ENCODE results near the gene EXOSC6.
"Not testable (repeated sequence)": the region's sequence is repeated elsewhere in the genome, so short reads cannot be mapped to it uniquely, and the experiment has no call there.

Gene EXOSC6

DNA sequence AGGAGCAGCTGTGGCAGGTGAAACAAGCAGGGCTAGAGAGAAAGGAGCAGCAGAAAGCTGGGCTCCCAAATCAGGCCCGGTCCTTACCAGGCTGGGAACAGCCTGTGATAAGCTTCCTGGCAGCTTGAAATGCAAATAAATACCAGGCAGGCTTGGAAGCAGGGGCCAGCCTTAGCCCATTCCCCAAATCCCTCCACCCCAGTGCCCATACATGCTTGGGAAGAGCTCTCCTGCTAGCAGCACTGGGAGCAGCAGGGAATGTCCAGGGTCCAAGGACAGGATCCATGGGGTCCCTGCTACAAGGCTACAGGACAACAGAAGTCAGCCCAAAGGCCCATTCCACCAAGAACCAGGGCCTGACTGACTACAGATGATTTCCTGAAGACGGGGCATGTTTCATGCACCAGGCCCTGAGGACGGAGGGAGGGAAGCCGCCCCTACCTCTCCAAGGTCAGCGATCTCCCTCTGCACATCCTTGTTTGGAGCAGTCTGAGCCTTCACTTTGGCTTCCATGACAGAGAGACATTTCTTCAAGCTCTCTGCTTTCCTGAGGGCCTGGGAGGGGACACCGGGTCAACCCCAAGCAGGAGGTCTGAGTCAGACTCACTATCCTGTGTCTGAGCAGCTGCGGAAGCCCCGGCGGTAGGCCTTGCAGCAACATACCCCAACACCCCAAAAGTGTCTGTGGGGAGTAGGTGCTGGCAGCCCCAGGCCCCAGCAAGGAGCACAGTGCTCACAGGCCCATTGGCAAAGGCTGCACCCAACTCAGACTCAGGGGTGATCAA, 2.6 kb upstream of the EXOSC6 start:
- peak; percentile 5 for DNase-seq (ENCODE audit: low spot score)

DNA sequence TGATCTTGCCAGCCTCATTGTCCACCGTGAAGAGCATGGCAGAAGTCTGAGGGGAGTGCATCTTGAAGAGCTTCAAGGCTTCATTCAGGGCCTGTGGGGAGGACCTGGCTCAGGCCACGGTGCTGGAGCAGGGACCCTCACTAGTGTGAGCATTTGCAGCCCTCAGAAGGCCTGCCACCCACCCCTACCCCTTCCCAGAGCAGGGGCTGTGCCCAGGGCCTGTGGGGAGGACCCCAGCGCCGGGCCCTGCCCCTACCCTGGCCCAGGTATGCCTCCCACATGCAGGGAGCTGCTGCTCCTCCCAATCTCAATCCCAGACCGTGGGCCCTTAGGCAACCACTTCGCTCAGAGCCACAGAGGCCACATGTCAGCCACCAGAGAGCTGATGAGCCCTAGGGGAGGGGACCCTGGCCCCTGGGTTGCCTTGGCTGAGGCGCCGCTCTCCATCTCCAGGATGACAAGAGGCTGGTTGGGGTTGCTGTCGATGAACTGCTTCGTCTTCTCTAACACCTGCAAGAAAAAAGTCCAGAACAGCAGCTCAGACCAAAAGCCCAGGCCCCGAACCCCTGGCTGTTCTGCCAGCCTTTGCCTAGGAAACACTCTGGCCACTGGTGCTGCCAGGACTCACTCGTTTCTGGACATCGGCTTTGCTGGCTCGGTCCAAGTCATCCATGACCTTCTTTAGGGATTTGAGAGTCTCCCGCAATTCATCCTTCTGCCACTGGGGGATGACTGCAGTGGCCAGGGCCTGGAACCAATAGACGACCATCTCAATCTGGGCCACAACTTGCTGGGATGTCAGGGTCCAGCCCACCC, 1.8 kb upstream of the EXOSC6 start:
- DNase-seq (ENCODE audit: low spot score): peak; percentile 63

DNA sequence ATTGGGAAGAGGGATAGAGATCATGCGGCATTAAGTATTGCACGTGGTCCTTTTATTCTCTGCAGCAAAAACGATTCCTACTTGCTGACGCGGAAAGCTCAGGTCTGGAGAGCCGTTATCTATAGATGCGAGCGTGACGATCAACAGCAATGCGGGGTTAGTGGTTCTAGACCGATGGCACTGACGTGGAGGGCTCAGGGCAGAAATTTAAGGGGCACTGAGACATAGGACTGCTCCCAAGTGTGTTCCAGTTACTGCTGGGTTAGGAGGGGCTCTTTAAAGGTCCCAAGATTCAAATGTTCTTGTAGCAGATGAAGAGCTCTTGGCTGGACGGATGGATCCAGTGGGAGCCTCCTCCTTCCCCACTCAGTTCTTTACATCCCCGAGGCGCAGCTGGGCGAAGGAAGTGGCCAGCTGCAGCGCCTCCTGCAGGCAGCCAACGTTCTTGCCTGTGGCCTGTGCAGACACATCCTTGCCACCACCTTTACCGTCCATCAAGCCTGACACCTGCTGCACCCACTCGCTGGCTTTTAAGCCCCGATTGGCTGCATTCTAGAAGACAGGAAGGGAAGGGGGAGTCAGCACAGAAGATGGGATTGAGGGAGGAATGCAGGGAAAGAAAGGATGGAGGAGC, 732 bp upstream of the EXOSC6 start:
- no peak for DNase-seq (ENCODE audit: low spot score)

DNA sequence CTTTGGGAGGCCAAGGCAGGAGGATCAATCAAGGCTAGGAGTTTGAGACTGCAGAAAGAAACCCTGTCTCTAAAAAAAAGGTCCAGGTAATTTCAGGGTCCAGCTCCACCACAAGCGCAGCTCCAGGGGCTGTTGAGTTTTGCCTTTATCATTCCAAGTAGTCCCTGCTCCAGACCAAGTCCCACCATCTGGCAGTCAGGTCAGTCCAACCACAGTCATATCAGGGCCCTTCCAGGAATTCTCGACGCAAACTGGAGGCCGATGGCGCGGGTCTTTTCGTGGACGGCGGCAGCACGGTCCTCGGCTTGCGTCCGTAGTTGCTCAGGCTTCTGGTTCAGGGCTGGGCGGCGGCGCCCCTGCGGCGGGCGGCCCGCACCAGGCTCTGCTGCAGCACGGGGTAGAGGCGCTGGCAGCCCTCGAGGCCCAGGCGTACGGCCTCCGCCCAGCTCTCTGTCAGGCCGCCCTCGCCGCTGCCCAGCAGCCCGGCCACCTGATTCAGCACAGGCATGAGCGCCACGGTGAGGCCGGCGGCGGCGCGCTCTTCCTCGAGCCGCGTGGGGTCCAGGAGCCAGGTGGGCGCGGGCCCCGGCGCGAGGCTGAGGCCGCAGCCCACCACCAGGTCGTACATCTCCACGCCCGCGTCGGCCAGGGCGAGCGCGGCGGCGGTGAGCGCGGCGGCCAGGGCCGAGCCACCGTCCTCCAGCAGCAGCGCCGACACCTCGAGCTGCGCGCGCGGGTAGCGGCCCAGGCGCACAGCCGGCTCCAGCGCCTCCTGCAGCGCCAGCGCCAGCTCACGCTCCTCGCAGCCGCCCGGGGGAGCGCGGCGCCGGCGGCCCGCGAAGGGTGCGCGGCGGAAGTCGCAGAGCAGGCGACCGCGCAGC, 752 bp downstream of the EXOSC6 start:
- DNase-seq (ENCODE audit: low spot score): peak; percentile 80

DNA sequence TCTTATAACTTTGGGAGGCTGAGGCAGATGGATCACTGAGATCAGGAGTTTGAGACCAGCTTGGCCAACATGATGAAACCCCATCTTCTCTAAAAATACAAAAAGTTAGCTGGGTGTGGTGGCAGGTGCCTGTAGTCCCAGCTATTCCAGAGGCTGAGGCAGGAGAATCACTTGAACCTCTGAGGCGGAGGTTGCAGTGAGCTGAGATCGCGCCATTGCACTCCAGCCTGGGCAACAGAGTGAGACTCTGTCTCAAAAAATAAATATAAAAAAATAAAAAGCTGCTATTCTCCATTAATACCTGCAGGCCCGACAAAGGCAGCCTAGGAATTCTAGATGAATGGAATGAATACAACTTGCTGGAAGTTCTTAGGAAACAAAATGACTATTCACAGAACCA, 2.0 kb downstream of the EXOSC6 start:
- DNase-seq (ENCODE audit: low spot score): not testable (repeated sequence)

DNA sequence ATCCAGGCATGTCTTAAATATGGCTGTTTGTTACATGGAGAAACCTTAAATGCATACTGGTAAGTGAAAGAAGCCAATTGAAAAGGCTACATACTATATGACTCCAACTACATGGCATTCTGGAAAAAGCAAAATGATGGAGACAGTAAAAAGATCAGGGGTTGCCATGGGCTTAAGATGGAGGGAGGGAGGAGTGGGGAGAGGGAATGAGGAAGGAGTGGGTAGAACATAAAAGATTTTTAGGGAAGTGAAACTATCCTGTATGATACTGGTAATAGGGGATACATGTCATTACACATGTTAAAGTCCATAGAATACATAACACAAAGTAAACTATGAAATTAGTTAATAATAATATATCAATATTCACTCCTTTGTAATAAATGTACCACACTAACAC, 13.0 kb downstream of the EXOSC6 start:
- DNase-seq (ENCODE audit: low spot score): not testable (repeated sequence)

DNA sequence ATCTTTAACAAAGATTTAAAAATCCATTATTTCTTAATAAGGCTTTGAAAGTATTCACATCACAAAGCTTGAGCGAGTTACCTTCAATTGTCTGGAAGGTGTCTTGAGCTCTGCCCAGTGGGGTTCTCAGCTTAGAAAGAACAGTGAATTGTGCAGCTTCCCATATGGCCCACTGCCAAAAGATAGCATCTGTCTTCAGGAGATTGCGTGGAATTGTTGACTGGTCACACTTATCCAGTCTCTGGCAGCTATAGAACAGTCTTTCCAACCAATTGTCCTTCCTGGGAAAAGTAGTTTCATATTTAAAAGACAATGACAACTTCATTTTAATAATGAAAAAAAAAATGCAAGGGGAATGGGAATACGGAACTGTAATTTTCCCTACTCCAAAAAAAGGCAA, 19.9 kb downstream of the EXOSC6 start:
- DNase-seq (ENCODE audit: low spot score): not testable (repeated sequence)

DNA sequence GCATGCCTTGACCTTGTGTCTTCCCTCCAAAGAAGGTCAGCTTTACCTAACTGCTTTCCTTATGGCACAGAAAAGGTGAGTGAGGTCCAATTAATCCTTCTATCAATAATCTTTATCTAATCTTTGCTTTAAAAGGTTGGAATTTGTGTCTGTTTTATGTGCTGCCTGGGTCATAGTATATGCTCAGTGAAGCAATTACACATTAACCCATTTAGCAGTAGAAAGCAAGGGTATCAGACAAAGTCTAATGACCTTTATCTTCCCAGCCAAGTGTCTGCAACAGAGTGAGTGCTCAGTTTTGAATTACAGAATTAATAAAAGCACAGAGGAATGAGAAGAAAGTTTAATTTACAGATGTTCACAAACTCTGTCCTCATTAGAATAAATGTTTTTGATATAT, 25.7 kb downstream of the EXOSC6 start:
- not testable (repeated sequence) for DNase-seq (ENCODE audit: low spot score)

DNA sequence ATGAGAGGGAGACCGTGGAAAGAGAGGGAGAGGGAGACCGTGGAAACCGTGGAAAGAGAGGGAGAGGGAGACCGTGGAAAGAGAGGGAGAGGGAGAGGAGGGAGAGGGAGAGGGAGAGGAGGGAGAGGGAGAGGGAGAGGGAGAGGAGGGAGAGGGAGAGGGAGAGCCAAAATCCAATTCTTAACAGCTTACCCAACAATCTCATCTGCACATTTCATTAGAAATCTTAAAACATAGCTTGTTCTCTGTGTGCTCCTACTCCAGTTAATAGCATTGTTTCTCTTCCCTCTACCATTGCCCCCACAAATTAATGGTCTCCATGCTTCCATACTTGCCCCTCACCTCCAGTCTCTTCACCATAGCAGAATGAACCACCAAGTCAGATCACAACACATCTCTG, 26.3 kb downstream of the EXOSC6 start:
- DNase-seq (ENCODE audit: low spot score): not testable (repeated sequence)

DNA sequence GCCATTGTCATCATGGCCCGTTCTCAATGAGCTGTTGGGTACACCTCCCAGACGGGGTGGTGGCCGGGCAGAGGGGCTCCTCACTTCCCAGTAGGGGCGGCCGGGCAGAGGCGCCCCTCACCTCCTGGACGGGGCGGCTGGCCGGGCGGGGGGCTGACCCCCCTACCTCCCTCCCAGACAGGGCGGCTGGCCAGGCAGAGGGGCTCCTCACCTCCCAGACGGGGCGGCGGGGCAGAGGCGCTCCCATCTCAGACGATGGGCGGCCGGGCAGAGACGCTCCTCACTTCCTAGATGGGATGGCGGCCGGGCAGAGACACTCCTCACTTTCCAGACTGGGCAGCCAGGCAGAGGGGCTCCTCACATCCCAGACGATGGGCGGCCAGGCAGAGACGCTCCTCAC, 27.1 kb downstream of the EXOSC6 start:
- not testable (repeated sequence) for DNase-seq (ENCODE audit: low spot score)

DNA sequence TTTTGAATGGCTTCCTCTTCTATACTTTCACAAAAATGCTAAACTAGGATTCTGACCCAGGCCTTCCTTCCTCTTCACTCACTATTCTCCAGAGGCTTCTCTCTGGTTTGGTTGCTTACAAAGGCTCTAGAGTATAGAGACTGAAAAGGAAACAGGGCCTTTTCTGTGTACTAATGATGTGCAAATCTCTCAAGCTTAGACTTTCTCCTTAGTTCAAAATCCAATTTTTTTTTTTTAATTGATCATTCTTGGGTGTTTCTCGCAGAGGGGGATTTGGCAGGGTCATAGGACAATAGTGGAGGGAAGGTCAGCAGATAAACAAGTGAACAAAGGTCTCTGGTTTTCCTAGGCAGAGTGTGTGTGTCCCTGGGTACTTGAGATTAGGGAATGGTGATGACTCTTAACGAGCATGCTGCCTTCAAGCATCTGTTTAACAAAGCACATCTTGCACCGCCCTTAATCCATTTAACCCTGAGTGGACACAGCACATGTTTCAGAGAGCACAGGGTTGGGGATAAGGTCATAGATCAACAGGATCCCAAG, 27.7 kb downstream of the EXOSC6 start:
- DNase-seq (ENCODE audit: low spot score): not testable (repeated sequence)

DNA sequence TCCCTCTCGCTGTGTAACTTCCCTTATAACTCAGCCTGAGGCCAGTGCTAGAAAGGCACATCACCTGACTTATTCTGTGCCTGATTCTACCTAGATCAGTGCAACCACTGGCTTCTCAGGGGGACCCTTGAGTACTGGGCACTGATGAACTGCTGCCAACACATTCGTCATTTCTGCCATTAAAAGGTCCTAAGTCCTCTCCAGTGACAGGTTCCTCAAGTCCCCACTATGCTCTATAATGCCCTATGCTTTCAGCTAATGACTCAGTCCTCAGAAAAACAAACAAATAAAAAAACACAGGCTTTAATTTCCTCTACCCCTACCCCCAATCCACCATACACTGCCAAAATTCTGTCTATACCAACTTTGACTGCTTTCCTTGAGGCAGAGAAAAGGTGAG, 28.5 kb downstream of the EXOSC6 start:
- not testable (repeated sequence) for DNase-seq (ENCODE audit: low spot score)

DNA sequence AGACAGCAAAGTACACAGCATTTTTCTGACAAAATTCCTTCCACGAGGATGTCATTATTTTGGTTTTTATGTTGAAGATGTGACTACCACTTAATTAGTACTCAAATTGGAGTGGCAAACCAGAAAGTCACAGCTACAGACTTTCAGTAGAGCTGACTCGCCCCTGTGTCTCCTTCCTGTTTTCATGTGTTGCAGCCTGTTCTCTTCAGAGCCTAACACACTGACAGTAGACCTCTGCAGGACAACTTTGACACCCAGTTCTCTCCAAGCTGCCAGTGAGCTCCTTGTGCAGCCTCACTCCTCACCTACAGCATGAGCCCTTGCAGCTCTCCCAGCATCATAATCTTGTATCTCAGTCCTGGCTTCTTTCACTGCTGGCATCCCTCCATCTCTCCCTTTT, 29.2 kb downstream of the EXOSC6 start:
- DNase-seq (ENCODE audit: low spot score): not testable (repeated sequence)

DNA sequence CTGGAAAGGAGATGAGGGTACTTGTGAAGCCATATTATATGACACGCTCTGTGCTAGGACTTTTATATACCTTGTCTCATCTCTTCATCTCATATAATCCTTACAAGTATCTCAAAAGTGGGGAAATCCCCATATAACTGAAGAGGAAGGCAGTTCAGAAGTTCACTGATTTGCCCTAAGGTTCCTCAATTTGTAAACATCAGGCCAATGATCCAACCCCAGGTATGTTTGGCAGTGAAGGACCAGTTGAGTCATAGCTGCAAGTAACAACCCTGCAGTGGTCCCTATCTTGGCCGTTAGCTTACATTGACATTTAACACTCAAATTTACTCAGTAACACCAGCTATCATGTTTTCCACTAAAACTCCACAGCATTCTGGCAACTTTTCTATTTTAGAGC, 33.2 kb downstream of the EXOSC6 start:
- not testable (repeated sequence) for DNase-seq (ENCODE audit: low spot score)

DNA sequence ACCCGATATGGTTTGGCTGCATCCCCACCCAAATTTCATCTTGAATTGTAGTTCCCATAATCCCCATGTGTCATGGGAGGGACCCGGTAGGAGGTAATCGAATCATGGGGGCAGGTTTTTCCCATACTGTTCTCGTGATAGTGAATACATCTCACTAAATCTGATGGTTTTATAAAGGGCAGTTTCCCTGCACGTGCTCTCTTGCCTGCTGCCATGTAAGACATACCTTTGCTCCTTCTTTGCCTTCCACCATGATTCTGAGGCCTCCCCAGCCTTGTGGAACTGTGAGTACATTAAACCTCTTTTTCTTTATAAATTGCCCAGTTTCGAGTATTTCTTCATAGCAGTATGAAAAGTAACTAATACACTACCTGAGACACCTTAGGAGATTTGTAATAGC, 45.4 kb downstream of the EXOSC6 start:
- not testable (repeated sequence) for DNase-seq (ENCODE audit: low spot score)

DNA sequence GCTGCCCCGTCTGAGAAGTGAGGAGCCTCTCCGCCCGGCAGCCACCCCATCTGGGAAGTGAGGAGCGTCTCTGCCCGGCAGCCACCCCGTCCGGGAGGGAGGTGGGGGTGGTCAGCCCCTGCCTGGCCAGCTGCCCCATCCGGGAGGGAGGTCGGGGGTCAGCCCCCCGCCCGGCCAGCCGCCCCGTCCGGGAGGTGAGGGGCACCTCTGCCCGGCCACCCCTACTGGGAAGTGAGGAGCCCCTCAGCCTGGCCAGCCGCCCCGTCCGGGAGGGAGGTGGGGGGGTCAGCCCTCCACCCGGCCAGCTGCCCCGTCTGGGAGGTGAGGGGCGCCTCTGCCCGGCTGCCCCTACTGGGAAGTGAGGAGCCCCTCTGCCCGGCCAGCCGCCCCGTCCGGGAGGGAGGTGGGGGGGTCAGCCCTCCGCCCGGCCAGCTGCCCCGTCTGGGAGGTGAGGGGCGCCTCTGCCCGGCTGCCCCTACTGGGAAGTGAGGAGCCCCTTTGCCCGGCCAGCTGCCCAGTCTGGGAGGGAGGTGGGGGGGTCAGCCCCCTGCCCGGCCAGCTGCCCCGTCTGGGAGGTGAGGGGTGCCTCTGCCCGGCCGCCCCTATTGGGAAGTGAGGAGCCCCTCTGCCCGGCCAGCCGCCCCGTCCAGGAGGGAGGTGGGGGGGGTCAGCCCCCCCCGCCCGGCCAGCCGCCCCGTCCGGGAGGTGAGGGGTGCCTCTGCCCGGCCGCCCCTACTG, 46.9 kb downstream of the EXOSC6 start:
- not testable (repeated sequence) for DNase-seq (ENCODE audit: low spot score)

DNA sequence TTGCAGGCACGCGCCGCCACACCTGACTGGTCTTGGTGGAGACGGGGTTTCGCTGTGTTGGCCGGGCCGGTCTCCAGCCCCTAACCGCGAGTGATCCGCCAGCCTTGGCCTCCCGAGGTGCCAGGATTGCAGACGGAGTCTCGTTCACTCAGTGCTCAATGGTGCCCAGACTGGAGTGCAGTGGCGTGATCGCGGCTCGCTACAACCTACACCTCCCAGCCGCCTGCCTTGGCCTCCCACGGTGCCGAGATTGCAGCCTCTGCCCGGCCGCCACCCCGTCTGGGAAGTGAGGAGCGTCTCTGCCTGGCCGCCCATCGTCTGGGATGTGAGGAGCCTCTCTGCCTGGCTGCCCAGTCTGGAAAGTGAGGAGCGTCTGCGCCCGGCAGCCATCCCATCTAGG, 47.7 kb downstream of the EXOSC6 start:
- DNase-seq (ENCODE audit: low spot score): not testable (repeated sequence)

DNA sequence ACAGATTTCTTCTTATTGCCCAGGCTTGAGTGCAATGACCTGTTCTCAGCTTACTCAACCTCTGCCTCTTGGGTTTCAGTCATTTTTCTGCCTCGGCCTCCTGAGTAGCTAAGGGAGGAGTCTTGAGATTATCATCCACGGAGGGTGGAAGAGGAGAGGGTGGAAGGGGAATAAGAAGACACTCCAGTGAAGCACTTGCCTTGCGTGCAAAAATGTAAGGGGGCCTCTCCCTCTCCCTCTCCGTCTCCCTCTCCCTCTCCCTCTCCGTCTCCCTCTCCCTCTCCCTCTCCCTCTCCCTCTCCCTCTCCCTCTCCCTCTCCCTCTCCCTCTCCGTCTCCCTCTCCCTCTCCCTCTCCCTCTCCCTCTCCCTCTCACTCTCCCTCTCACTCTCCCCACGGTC, 48.2 kb downstream of the EXOSC6 start:
- not testable (repeated sequence) for DNase-seq (ENCODE audit: low spot score)

DNA sequence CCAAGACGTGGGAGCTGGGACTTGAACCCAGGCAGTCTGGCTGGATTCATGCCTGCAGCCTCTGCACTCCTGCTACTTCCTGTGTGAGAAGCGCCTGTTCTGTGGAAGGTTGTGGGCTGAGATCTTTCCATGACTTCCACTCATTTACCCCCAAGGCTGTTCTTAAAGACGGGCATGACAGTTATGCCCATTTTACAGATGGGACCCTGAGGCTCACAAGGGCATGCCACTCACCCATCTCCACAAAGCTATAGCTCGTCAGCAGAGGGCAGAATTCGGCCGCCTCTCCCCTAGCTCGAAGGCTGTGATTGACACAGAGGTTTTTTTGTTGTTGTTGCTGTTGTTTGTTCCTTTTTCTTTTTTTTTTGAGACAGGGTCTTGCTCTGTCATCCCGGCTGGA, 51.7 kb downstream of the EXOSC6 start:
- not testable (repeated sequence) for DNase-seq (ENCODE audit: low spot score)

DNA sequence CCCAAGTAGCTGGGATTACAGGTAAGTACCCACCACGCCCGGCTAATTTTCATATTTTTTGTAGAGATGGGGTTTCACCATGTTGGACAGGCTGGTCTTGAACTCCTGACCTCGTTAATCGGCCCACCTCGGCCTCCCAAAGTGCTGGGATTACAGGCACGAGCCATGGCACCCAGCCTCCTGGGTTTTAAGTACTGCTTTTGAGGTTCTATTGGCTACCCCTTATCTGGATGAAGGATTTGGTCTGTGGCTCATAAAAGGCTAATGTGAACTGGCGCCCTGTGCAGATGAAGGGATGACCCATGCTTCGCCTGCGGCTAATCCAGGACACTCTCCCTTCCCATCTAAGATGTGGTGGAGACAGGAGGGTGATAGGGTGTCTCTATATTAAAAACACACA, 52.6 kb downstream of the EXOSC6 start:
- not testable (repeated sequence) for DNase-seq (ENCODE audit: low spot score)

DNA sequence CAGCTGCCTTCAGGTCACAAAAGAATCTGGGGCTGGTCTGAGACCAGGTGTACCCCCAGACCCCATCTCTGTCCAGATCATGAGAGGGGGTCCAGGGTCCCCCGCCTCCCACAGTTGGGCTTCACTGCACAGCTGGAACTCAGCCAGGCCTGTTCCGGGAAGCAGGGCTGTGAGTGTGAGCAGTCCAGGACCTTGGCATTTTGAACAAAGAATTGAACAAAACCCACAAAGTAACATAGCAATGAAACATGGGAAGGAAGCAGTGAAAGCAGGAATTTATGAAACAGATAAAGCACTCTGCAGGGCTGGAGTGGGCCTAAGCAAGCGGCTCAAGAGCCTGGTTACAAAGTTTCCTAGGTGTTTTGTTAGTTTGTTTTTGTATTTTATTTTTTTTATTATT, 53.1 kb downstream of the EXOSC6 start:
- DNase-seq (ENCODE audit: low spot score): peak; percentile 10
